SK-N-SH treated with all-trans-retinoic acid at 6 μM for 48 hours (cell line): ENCODE data around the gene COG3.

Experiments
- ATAC-seq: fragments of 200-7000 bp; cut with Tn5 transposase; 3 replicates; pipeline ENCODE4 v1.9.1; 2020; ENCODE audit warnings: mild to moderate bottlenecking, moderate library complexity
- ARNTL ChIP-seq: fragments of 450-650 bp; formaldehyde crosslinking; IDR thresholded peaks from 2 replicates; pipeline ENCODE4 v1.5.0; 2020; ENCODE audit warnings: low read depth, mild to moderate bottlenecking, moderate library complexity, borderline replicate concordance
- BACH2 ChIP-seq: fragments of 250-450 bp; sonication (Bioruptor Pico); IDR thresholded peaks from 2 replicates; pipeline ENCODE4 v1.9.0; 2021; ENCODE audit warnings: mild to moderate bottlenecking, borderline replicate concordance
- CREB5 ChIP-seq: fragments of 250-450 bp; sonication (Bioruptor Pico); IDR thresholded peaks from 2 replicates; pipeline ENCODE4 v1.5.1; 2020; ENCODE audit warnings: low read depth, mild to moderate bottlenecking, moderate library complexity
- CSDC2 ChIP-seq: fragments of 250-450 bp; sonication (Bioruptor Pico); IDR thresholded peaks from 2 replicates; pipeline ENCODE4 v1.5.0; 2020; ENCODE audit warnings: mild to moderate bottlenecking, moderate library complexity
- CSRNP3 ChIP-seq: fragments of 250-450 bp; sonication (Bioruptor Pico); IDR thresholded peaks from 2 replicates; pipeline ENCODE4 v1.5.1; 2021; ENCODE audit warnings: mild to moderate bottlenecking, moderate library complexity
- ESRRG ChIP-seq: fragments of 250-450 bp; sonication (Bioruptor Pico); IDR thresholded peaks from 2 replicates; pipeline ENCODE4 v1.6.1; 2021; ENCODE audit warnings: mild to moderate bottlenecking
- GLIS3 ChIP-seq: fragments of 250-450 bp; sonication (Bioruptor Pico); IDR thresholded peaks from 2 replicates; pipeline ENCODE4 v1.5.0; 2020; ENCODE audit warnings: mild to moderate bottlenecking, moderate library complexity
- ISL1 ChIP-seq: fragments of 250-450 bp; sonication (Bioruptor Pico); IDR thresholded peaks from 2 replicates; pipeline ENCODE4 v2.1.2; 2022; ENCODE audit warnings: mild to moderate bottlenecking, moderate library complexity
- PPARA ChIP-seq: fragments of 250-450 bp; sonication (Bioruptor Pico); IDR thresholded peaks from 2 replicates; pipeline ENCODE4 v1.5.0; 2020; ENCODE audit warnings: mild to moderate bottlenecking, borderline replicate concordance
- RARB ChIP-seq: fragments of 250-450 bp; sonication (Bioruptor Pico); IDR thresholded peaks from 2 replicates; pipeline ENCODE4 v1.8.0; 2021; ENCODE audit warnings: mild to moderate bottlenecking, moderate library complexity
- SNAI2 ChIP-seq: fragments of 250-450 bp; sonication (Bioruptor Pico); IDR thresholded peaks from 2 replicates; pipeline ENCODE4 v1.5.0; 2020; ENCODE audit warnings: mild to moderate bottlenecking, moderate library complexity
- TOX ChIP-seq: fragments of 250-450 bp; sonication (Bioruptor Pico); IDR thresholded peaks from 2 replicates; pipeline ENCODE4 v1.8.0; 2021; ENCODE audit warnings: mild to moderate bottlenecking, moderate library complexity, borderline replicate concordance
- ZC3H10 ChIP-seq: fragments of 250-450 bp; sonication (Bioruptor Pico); IDR thresholded peaks from 2 replicates; pipeline ENCODE4 v1.5.1; 2021; ENCODE audit warnings: mild to moderate bottlenecking, moderate library complexity
- ZFP3 ChIP-seq: fragments of 250-450 bp; sonication (Bioruptor Pico); IDR thresholded peaks from 2 replicates; pipeline ENCODE4 v1.5.0; 2020; ENCODE audit warnings: mild to moderate bottlenecking, moderate library complexity
- ZFP30 ChIP-seq: fragments of 450-650 bp; formaldehyde crosslinking; IDR thresholded peaks from 2 replicates; pipeline ENCODE4 v1.5.0; 2022; ENCODE audit warnings: mild to moderate bottlenecking, moderate library complexity
- ZNF565 ChIP-seq: fragments of 450-650 bp; formaldehyde crosslinking; conservative IDR thresholded peaks from 2 replicates; pipeline ENCODE4 v1.5.0; 2020; ENCODE audit warnings: low read depth, mild to moderate bottlenecking, moderate library complexity
- ZNF70 ChIP-seq: fragments of 450-650 bp; formaldehyde crosslinking; IDR thresholded peaks from 2 replicates; pipeline ENCODE4 v1.5.0; 2020; ENCODE audit warnings: mild to moderate bottlenecking, moderate library complexity
- ZNF8 ChIP-seq: fragments of 450-650 bp; formaldehyde crosslinking; IDR thresholded peaks from 2 replicates; pipeline ENCODE4 v1.5.0; 2020; ENCODE audit warnings: mild to moderate bottlenecking, moderate library complexity
- TF ChIP-seq, protein P1 (sequence below): fragments of 250-450 bp; sonication (Bioruptor Pico); IDR thresholded peaks from 2 replicates; pipeline ENCODE4 v1.5.0; 2020; ENCODE audit warnings: mild to moderate bottlenecking, moderate library complexity
- TF ChIP-seq, protein P2 (sequence below): fragments of 250-450 bp; sonication (Bioruptor Pico); IDR thresholded peaks from 2 replicates; pipeline ENCODE4 v1.8.0; 2021; ENCODE audit warnings: low read depth, mild to moderate bottlenecking, moderate library complexity, borderline replicate concordance

The COG3 gene

DNA sequence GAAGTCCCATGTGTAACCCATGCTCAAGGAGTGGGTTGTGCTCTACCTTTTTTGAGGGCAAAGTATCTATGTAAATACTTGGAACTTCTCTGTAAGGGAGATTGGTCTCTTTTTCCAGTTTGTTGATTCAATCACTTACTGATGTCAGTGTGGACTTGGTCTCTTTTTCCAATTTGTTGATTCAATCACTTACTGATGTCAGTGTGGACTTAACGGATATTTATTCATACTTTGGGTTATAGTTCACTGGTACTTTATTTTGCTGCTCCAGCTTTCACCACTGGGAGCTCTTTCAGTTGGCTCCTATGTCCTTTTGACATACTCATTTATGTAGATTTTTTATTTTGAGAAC lies 36.4 kb downstream of the COG3 start:
- no peak for ATAC-seq
- TF ChIP-seq PPARA (CRISPR knock-in tag) (no peak), CSRNP3 (CRISPR knock-in tag) (no peak), RARB (CRISPR knock-in tag) (no peak), BACH2 (CRISPR knock-in tag) (no peak), ZNF70 (CRISPR knock-in tag) (no peak), ZNF8 (CRISPR knock-in tag) (no peak), ZC3H10 (CRISPR knock-in tag) (no peak), TOX (CRISPR knock-in tag) (no peak), ZFP3 (no peak)
- TF ChIP-seq, protein P1, sequence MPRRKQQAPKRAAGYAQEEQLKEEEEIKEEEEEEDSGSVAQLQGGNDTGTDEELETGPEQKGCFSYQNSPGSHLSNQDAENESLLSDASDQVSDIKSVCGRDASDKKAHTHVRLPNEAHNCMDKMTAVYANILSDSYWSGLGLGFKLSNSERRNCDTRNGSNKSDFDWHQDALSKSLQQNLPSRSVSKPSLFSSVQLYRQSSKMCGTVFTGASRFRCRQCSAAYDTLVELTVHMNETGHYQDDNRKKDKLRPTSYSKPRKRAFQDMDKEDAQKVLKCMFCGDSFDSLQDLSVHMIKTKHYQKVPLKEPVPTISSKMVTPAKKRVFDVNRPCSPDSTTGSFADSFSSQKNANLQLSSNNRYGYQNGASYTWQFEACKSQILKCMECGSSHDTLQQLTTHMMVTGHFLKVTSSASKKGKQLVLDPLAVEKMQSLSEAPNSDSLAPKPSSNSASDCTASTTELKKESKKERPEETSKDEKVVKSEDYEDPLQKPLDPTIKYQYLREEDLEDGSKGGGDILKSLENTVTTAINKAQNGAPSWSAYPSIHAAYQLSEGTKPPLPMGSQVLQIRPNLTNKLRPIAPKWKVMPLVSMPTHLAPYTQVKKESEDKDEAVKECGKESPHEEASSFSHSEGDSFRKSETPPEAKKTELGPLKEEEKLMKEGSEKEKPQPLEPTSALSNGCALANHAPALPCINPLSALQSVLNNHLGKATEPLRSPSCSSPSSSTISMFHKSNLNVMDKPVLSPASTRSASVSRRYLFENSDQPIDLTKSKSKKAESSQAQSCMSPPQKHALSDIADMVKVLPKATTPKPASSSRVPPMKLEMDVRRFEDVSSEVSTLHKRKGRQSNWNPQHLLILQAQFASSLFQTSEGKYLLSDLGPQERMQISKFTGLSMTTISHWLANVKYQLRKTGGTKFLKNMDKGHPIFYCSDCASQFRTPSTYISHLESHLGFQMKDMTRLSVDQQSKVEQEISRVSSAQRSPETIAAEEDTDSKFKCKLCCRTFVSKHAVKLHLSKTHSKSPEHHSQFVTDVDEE (CRISPR knock-in tag) = no peak

GRCh38 chr13:45503658-45504057 lies 38.9 kb downstream of the COG3 start:
- TF ChIP-seq TOX (CRISPR knock-in tag) (no peak), CSRNP3 (CRISPR knock-in tag) (no peak), GLIS3 (CRISPR knock-in tag) (no peak), SNAI2 (CRISPR knock-in tag) (no peak), ZNF565 (CRISPR knock-in tag) (no peak), ESRRG (CRISPR knock-in tag) (no peak), ISL1 (CRISPR knock-in tag) (no peak), RARB (CRISPR knock-in tag) (no peak)
- TF ChIP-seq, all 23 proteins: peak for 0
- ATAC-seq = no peak

GRCh38 chr13:45506811-45507210 lies 42.1 kb downstream of the COG3 start:
- TF ChIP-seq ZFP3 (no peak), ESRRG (CRISPR knock-in tag) (no peak), BACH2 (CRISPR knock-in tag) (no peak), TOX (CRISPR knock-in tag) (no peak), ZNF8 (CRISPR knock-in tag) (no peak), ZFP30 (CRISPR knock-in tag) (no peak)
- TF ChIP-seq, all 23 proteins: peak for 0
- no peak for ATAC-seq

- no peak for ATAC-seq
- no peak for TF ChIP-seq CREB5
- no peak for TF ChIP-seq ARNTL (CRISPR knock-in tag)
- no peak for TF ChIP-seq SNAI2 (CRISPR knock-in tag)
- no peak for TF ChIP-seq ZNF8 (CRISPR knock-in tag)
- TF ChIP-seq TOX (CRISPR knock-in tag) = no peak
- no peak for TF ChIP-seq CSDC2 (CRISPR knock-in tag)
- no peak for TF ChIP-seq RARB (CRISPR knock-in tag)
- no peak for TF ChIP-seq ZFP3
- no peak for TF ChIP-seq ZC3H10 (CRISPR knock-in tag)
- TF ChIP-seq, protein P2, sequence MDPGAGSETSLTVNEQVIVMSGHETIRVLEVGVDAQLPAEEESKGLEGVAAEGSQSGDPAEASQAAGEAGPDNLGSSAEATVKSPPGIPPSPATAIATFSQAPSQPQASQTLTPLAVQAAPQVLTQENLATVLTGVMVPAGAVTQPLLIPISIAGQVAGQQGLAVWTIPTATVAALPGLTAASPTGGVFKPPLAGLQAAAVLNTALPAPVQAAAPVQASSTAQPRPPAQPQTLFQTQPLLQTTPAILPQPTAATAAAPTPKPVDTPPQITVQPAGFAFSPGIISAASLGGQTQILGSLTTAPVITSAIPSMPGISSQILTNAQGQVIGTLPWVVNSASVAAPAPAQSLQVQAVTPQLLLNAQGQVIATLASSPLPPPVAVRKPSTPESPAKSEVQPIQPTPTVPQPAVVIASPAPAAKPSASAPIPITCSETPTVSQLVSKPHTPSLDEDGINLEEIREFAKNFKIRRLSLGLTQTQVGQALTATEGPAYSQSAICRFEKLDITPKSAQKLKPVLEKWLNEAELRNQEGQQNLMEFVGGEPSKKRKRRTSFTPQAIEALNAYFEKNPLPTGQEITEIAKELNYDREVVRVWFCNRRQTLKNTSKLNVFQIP (CRISPR knock-in tag) = no peak
- TF ChIP-seq ZNF565 (CRISPR knock-in tag) = no peak
These were observed 44.0 kb downstream of the COG3 start for GRCh38 chr13:45508776-45509175.
